ENCODE results near the gene HOXA11. TPM values are rescaled to one million over a fixed set of nuclear protein-coding genes. Genes with fewer than 3 reads are reported as not detected.

Gene HOXA11
- polyA plus RNA-seq, 1 of the 3 experiments (the other 2 are of a cell fraction) = not detected

GRCh38 chr7:27197137-27198042, 12.4 kb upstream of the HOXA11 start:
- H3K27ac ChIP-seq (ENCODE audit: low read depth in 2 of 2, low read length in 1 of 2) = no peak overlapping the region
- no peaks in the 10 kb centered on the region for H3K79me2 ChIP-seq (ENCODE audit: insufficient read depth)
- H3K4me3 ChIP-seq (ENCODE audit: low read depth in 2 of 2, low read length in 1 of 2) = no peak overlapping the region
- peaks cover 0 to 4% of the 10 kb centered on the region in 2 experiments; a peak in 1 of 4 replicates for H3K4me1 ChIP-seq (ENCODE audit: control insufficient read depth in 1 of 2, insufficient read depth in 2 of 2, low read depth in 1 of 2, low read length in 1 of 2)
- H3F3A ChIP-seq (replicated peaks; ENCODE audit: insufficient read depth) = peaks cover 8% of the 10 kb centered on the region
- no peaks in the 10 kb centered on the region for H3K9me3 ChIP-seq
- H4K20me1 ChIP-seq (ENCODE audit: insufficient read depth) = peaks cover 9% of the 10 kb centered on the region
- 21% methylated on average over 18 of the region's 18 CpGs for WGBS (ENCODE audit: low lambda C conversion rate)
- H3K9me2 ChIP-seq = no peaks in the 10 kb centered on the region
- peaks cover 82% of the 10 kb centered on the region for H3K27me3 ChIP-seq (ENCODE audit: insufficient read depth)
- no peak overlapping the region for H2AFZ ChIP-seq (ENCODE audit: low read depth)
- ChIA-PET POLR2A (no interaction called here), CTCF (interaction anchor here (0.6 to 5.2 kb wide), 5 partner anchors 13 to 823 kb away, joined by 3 to 44 read pairs (median 20); no protein-coding TSS in a partner anchor)
- no peak overlapping the region for H3K9ac ChIP-seq
- no peak for DNase-seq
- no peaks in the 10 kb centered on the region for H3K36me3 ChIP-seq (replicated peaks in 1 of 2; ENCODE audit: control insufficient read depth in 1 of 2, insufficient read depth in 2 of 2, low read length in 1 of 2)
- peak; percentile 56 for TF ChIP-seq EZH2phosphoT487 (IDR thresholded peaks at IDR 0.05; ENCODE audit: borderline replicate concordance, low read depth)
- TF ChIP-seq YY1 (IDR thresholded peaks at IDR 0.05; ENCODE audit: low read depth) = no peak
- H3K4me2 ChIP-seq = no peak overlapping the region

GRCh38 chr7:27196287-27196767, 11.3 kb upstream of the HOXA11 start:
- Histone ChIP-seq H4K20me1 (ENCODE audit: insufficient read depth) (peaks cover 3% of the 10 kb centered on the region; the same call in 1 of the 2 replicates), H3K79me2 (ENCODE audit: insufficient read depth) (no peaks in the 10 kb centered on the region), H3K4me1 (ENCODE audit: control insufficient read depth in 1 of 2, insufficient read depth in 2 of 2, low read depth in 1 of 2, low read length in 1 of 2) (peaks cover 0 to 4% of the 10 kb centered on the region in 2 experiments; a peak in 1 of 4 replicates), H3K4me3 (ENCODE audit: low read depth in 2 of 2, low read length in 1 of 2) (peak overlapping the region in 1 of 2 experiments; percentile 15; a peak in 1 of 4 replicates), H3K27me3 (ENCODE audit: insufficient read depth) (peaks cover 82% of the 10 kb centered on the region), H3K9ac (no peak overlapping the region), H3K27ac (ENCODE audit: low read depth in 2 of 2, low read length in 1 of 2) (no peak overlapping the region), H3K36me3 (replicated peaks in 1 of 2; ENCODE audit: control insufficient read depth in 1 of 2, insufficient read depth in 2 of 2, low read length in 1 of 2) (no peaks in the 10 kb centered on the region), H2AFZ (ENCODE audit: low read depth) (no peak overlapping the region), H3F3A (replicated peaks; ENCODE audit: insufficient read depth) (peaks cover 8% of the 10 kb centered on the region), H3K9me2 (no peaks in the 10 kb centered on the region), H3K9me3 (no peaks in the 10 kb centered on the region), H3K4me2 (no peak overlapping the region; the same call in 1 of the 2 replicates)
- CTCF ChIA-PET = interaction anchor here (0.6 to 5.4 kb wide), 90 partner anchors 9 to 1281 kb away, joined by 3 to 74 read pairs (median 4); partner anchors contain the start of genes HOXA11 and HOXA5
- POLR2A ChIA-PET = no interaction called here
- peak; percentile 83 for DNase-seq
- TF ChIP-seq SIN3A (IDR thresholded peaks at IDR 0.05; ENCODE audit: borderline replicate concordance, low read depth, low read length) (no peak), EP300 (IDR thresholded peaks at IDR 0.05; ENCODE audit: borderline replicate concordance in 1 of 2, low read depth in 1 of 2, low read length in 1 of 2) (no peak), SMC3 (IDR thresholded peaks at IDR 0.05; ENCODE audit: low read depth, low read length) (peak; percentile 78), CTCF (IDR thresholded peaks at IDR 0.05) (peak; percentile 99), FOXJ3 (CRISPR knock-in tag; IDR thresholded peaks at IDR 0.05) (no peak), MEF2A (IDR thresholded peaks at IDR 0.05; ENCODE audit: borderline replicate concordance, low read depth) (no peak), CHD2 (IDR thresholded peaks at IDR 0.05; ENCODE audit: low read length, partially characterized antibody) (peak; percentile 32), MXI1 (IDR thresholded peaks at IDR 0.05; ENCODE audit: low read depth, low read length) (peak; percentile 33), RAD21 (IDR thresholded peaks at IDR 0.05; ENCODE audit: low read length) (peak; percentile 97), EZH2phosphoT487 (IDR thresholded peaks at IDR 0.05; ENCODE audit: borderline replicate concordance, low read depth) (no peak), RFX5 (IDR thresholded peaks at IDR 0.05; ENCODE audit: low read length) (peak; percentile 53; the same call in 1 of the 2 replicates)
- WGBS (ENCODE audit: low lambda C conversion rate) = 3% methylated on average over 6 of the region's 6 CpGs
